ENCODE data around the gene KCP.

Gene KCP

GRCh38 chr7:128846781-128847444, 63.6 kb downstream of the KCP start:
- ChIA-PET POLR2A (interaction anchor here (1.4 kb wide), 1 partner anchor 16 kb away, joined by 4 read pairs; the partner anchor contains the start of gene ATP6V1F), CTCF (interaction anchor here (1.1 kb wide), 1 partner anchor 37 kb away, joined by 3 read pairs; no protein-coding TSS in a partner anchor)
- TF ChIP-seq L3MBTL2 (conservative IDR thresholded peaks at IDR 0.05), result no peak
- TF ChIP-seq CTBP1 (IDR thresholded peaks at IDR 0.05; ENCODE audit: borderline replicate concordance), result no peak
- no peak for DNase-seq (ENCODE audit: extremely low spot score)

- ChIA-PET POLR2A (interaction anchor here (1.4 kb wide), 1 partner anchor 17 kb away, joined by 4 read pairs; the partner anchor contains the start of gene ATP6V1F), CTCF (interaction anchor here (1.1 kb wide), 1 partner anchor 38 kb away, joined by 3 read pairs; no protein-coding TSS in a partner anchor)
- DNase-seq (ENCODE audit: extremely low spot score), result no peak
- TF ChIP-seq FOXK2 (IDR thresholded peaks at IDR 0.05) (no peak), FOXA1 (IDR thresholded peaks at IDR 0.05) (no peak), ELF4 (IDR thresholded peaks at IDR 0.05) (no peak), SP1 (IDR thresholded peaks at IDR 0.05) (no peak), CTBP1 (IDR thresholded peaks at IDR 0.05; ENCODE audit: borderline replicate concordance) (no peak), PKNOX1 (IDR thresholded peaks at IDR 0.05) (no peak), ZNF384 (IDR thresholded peaks at IDR 0.05) (no peak), ARNT (IDR thresholded peaks at IDR 0.05) (no peak), TARDBP (IDR thresholded peaks at IDR 0.05) (no peak), LEF1 (IDR thresholded peaks at IDR 0.05; ENCODE audit: borderline replicate concordance) (no peak), BHLHE40 (IDR thresholded peaks at IDR 0.05; ENCODE audit: borderline replicate concordance) (no peak), SUZ12 (IDR thresholded peaks at IDR 0.05) (no peak)
Observed at GRCh38 chr7:128845987-128846386, 64.5 kb downstream of the KCP start.

- POLR2A ChIA-PET, result interaction anchor here (0.8 kb wide), 1 partner anchor 15 kb away, joined by 3 read pairs; no protein-coding TSS in a partner anchor
- TF ChIP-seq ARNT (IDR thresholded peaks at IDR 0.05) (no peak), PKNOX1 (IDR thresholded peaks at IDR 0.05) (no peak), FOXA1 (IDR thresholded peaks at IDR 0.05) (no peak), NFRKB (IDR thresholded peaks at IDR 0.05) (no peak), FOXK2 (IDR thresholded peaks at IDR 0.05) (no peak), LEF1 (IDR thresholded peaks at IDR 0.05; ENCODE audit: borderline replicate concordance) (no peak), SUZ12 (IDR thresholded peaks at IDR 0.05) (no peak), FOXM1 (IDR thresholded peaks at IDR 0.05; ENCODE audit: borderline replicate concordance) (no peak), ZNF384 (IDR thresholded peaks at IDR 0.05) (no peak), L3MBTL2 (conservative IDR thresholded peaks at IDR 0.05) (no peak), BHLHE40 (IDR thresholded peaks at IDR 0.05; ENCODE audit: borderline replicate concordance) (no peak), ELF4 (IDR thresholded peaks at IDR 0.05) (no peak), TARDBP (IDR thresholded peaks at IDR 0.05) (no peak), CTBP1 (IDR thresholded peaks at IDR 0.05; ENCODE audit: borderline replicate concordance) (no peak), HDGF (IDR thresholded peaks at IDR 0.05; ENCODE audit: borderline replicate concordance) (no peak), SP1 (IDR thresholded peaks at IDR 0.05) (no peak)
- CTCF ChIA-PET, result no interaction called here
- DNase-seq (ENCODE audit: extremely low spot score), result no peak
Observed at GRCh38 chr7:128845475-128845874, 65.0 kb downstream of the KCP start.

- DNase-seq (ENCODE audit: extremely low spot score), result no peak
- CTCF ChIA-PET, result interaction anchor here (1.0 kb wide), 1 partner anchor 29 kb away, joined by 3 read pairs; no protein-coding TSS in a partner anchor
- no peak for TF ChIP-seq ELF4 (IDR thresholded peaks at IDR 0.05)
- TF ChIP-seq L3MBTL2 (conservative IDR thresholded peaks at IDR 0.05), result no peak
- no peak for TF ChIP-seq FOXA1 (IDR thresholded peaks at IDR 0.05)
- no peak for TF ChIP-seq LEF1 (IDR thresholded peaks at IDR 0.05; ENCODE audit: borderline replicate concordance)
- TF ChIP-seq NFRKB (IDR thresholded peaks at IDR 0.05), result no peak
- no peak for TF ChIP-seq PKNOX1 (IDR thresholded peaks at IDR 0.05)
- no peak for TF ChIP-seq FOXM1 (IDR thresholded peaks at IDR 0.05; ENCODE audit: borderline replicate concordance)
- TF ChIP-seq ZNF384 (IDR thresholded peaks at IDR 0.05), result no peak
- TF ChIP-seq TARDBP (IDR thresholded peaks at IDR 0.05), result no peak
- no peak for TF ChIP-seq SP1 (IDR thresholded peaks at IDR 0.05)
- POLR2A ChIA-PET, result interaction anchor here (0.7 to 1.1 kb wide), 3 partner anchors 14 to 18 kb away, joined by 3 read pairs; partner anchors contain the start of gene ATP6V1F
Observed at GRCh38 chr7:128844777-128845311, 65.7 kb downstream of the KCP start.

- DNase-seq (ENCODE audit: extremely low spot score), result no peak
- ChIA-PET POLR2A (interaction anchor here (0.7 to 1.1 kb wide), 2 partner anchors 16 to 19 kb away, joined by 3 read pairs; partner anchors contain the start of gene ATP6V1F), CTCF (interaction anchor here (1.0 kb wide), 1 partner anchor 30 kb away, joined by 3 read pairs; no protein-coding TSS in a partner anchor)
- TF ChIP-seq HDGF (IDR thresholded peaks at IDR 0.05; ENCODE audit: borderline replicate concordance), result no peak
- TF ChIP-seq FOXK2 (IDR thresholded peaks at IDR 0.05), result no peak
- TF ChIP-seq L3MBTL2 (conservative IDR thresholded peaks at IDR 0.05), result no peak
- no peak for TF ChIP-seq TARDBP (IDR thresholded peaks at IDR 0.05)
- TF ChIP-seq ZNF384 (IDR thresholded peaks at IDR 0.05), result no peak
- TF ChIP-seq LEF1 (IDR thresholded peaks at IDR 0.05; ENCODE audit: borderline replicate concordance), result no peak
- no peak for TF ChIP-seq SP1 (IDR thresholded peaks at IDR 0.05)
- TF ChIP-seq PKNOX1 (IDR thresholded peaks at IDR 0.05), result no peak
- TF ChIP-seq CTBP1 (IDR thresholded peaks at IDR 0.05; ENCODE audit: borderline replicate concordance), result no peak
Observed at GRCh38 chr7:128843938-128844621, 66.4 kb downstream of the KCP start.
